NB4 (cell line): ENCODE measurements around the gene TSPAN18.

Experiments used
- CTCF ChIP-seq: IDR thresholded peaks from one replicate; pipeline ENCODE4 v1.5.1; 2012; ENCODE audit warnings: low read depth, low read length
- MAX ChIP-seq: IDR thresholded peaks from 2 replicates; pipeline ENCODE4 v1.6.1; 2011; ENCODE audit warnings: low read depth, low read length
- POLR2A ChIP-seq: IDR thresholded peaks from 2 replicates; pipeline ENCODE4 v1.6.1; 2011; ENCODE audit warnings: mild to moderate bottlenecking; ENCODE audit not compliant: insufficient read length; ENCODE audit errors: extremely low read depth

GRCh38 chr11:44927174-44927661, 200.5 kb downstream of the TSPAN18 start:
- TF ChIP-seq CTCF (peak; percentile 72), POLR2A (no peak), MAX (no peak)
